Measurements from ENCODE around the gene USP32.
"Not testable (repeated sequence)": the region's sequence is repeated elsewhere in the genome, so short reads cannot be mapped to it uniquely, and the experiment has no call there.

The USP32 gene

GRCh38 chr17:60231691-60232090 is 160.2 kb downstream of the USP32 start:
- DNase-seq (no peak), ATAC-seq (no peak)

- ATAC-seq (no peak), DNase-seq (no peak)
Observed at GRCh38 chr17:60231234-60231633, 160.7 kb downstream of the USP32 start.

GRCh38 chr17:60230358-60230757 is 161.6 kb downstream of the USP32 start:
- ATAC-seq (no peak), DNase-seq (no peak)

- ATAC-seq (no peak), DNase-seq (no peak)
Observed at GRCh38 chr17:60229188-60229802, 162.6 kb downstream of the USP32 start.

GRCh38 chr17:60227276-60227675 is 164.7 kb downstream of the USP32 start:
- not testable (repeated sequence) for ATAC-seq, DNase-seq

GRCh38 chr17:60224064-60224463 is 167.9 kb downstream of the USP32 start:
- DNase-seq (no peak), ATAC-seq (no peak)

GRCh38 chr17:60223456-60223855 is 168.5 kb downstream of the USP32 start:
- no peak for ATAC-seq
- DNase-seq, result no peak

GRCh38 chr17:60218774-60219173 is 173.2 kb downstream of the USP32 start:
- ATAC-seq, DNase-seq: not testable (repeated sequence)

GRCh38 chr17:60215895-60216294 is 176.0 kb downstream of the USP32 start:
- not testable (repeated sequence) for ATAC-seq, DNase-seq

GRCh38 chr17:60211282-60211681 is 180.7 kb downstream of the USP32 start:
- ATAC-seq, DNase-seq: not testable (repeated sequence)

- DNase-seq, result not testable (repeated sequence)
Observed at GRCh38 chr17:60208302-60208701, 183.6 kb downstream of the USP32 start.

GRCh38 chr17:60205782-60206181 is 186.2 kb downstream of the USP32 start:
- not testable (repeated sequence) for ATAC-seq, DNase-seq

More at GRCh38 chr17:60208302-60208701, 183.6 kb downstream of the USP32 start:
- ATAC-seq, result not testable (repeated sequence)

GRCh38 chr17:60198630-60199029 is 193.3 kb downstream of the USP32 start:
- not testable (repeated sequence) for DNase-seq, ATAC-seq

GRCh38 chr17:60194141-60194540 is 197.8 kb downstream of the USP32 start:
- not testable (repeated sequence) for DNase-seq, ATAC-seq

GRCh38 chr17:60193482-60193881 is 198.5 kb downstream of the USP32 start:
- ATAC-seq, result no peak
- no peak for DNase-seq

- not testable (repeated sequence) for ATAC-seq, DNase-seq
Observed at GRCh38 chr17:60193032-60193431, 198.9 kb downstream of the USP32 start.

- not testable (repeated sequence) for ATAC-seq
Observed at GRCh38 chr17:60190032-60190431, 201.9 kb downstream of the USP32 start.

GRCh38 chr17:60188759-60189158 is 203.2 kb downstream of the USP32 start:
- ATAC-seq, result no peak

More at GRCh38 chr17:60190032-60190431, 201.9 kb downstream of the USP32 start:
- DNase-seq, result not testable (repeated sequence)

GRCh38 chr17:60186846-60187745 is 204.8 kb downstream of the USP32 start:
- ATAC-seq, DNase-seq: not testable (repeated sequence)

More at GRCh38 chr17:60188759-60189158, 203.2 kb downstream of the USP32 start:
- no peak for DNase-seq

- ATAC-seq, DNase-seq: not testable (repeated sequence)
Observed at GRCh38 chr17:60186372-60186771, 205.6 kb downstream of the USP32 start.

- not testable (repeated sequence) for DNase-seq, ATAC-seq
Observed at GRCh38 chr17:60180380-60180779, 211.6 kb downstream of the USP32 start.

- ATAC-seq, DNase-seq: not testable (repeated sequence)
Observed at GRCh38 chr17:60178180-60178579, 213.8 kb downstream of the USP32 start.

GRCh38 chr17:60176763-60177162 is 215.2 kb downstream of the USP32 start:
- ATAC-seq, DNase-seq: not testable (repeated sequence)
